GM18505 (cell line): Measurements from ENCODE around the gene SYF2.

Source experiments
- ATAC-seq: cut with Tn5 transposase; IDR thresholded peaks from one replicate; pipeline ENCODE4 v1.9.1; 2021; ENCODE audit not compliant: unreplicated experiment
- POLR2A ChIP-seq: IDR thresholded peaks from 4 replicates; pipeline ENCODE4 v1.6.1; 2011; ENCODE audit warnings: borderline replicate concordance; ENCODE audit not compliant: insufficient read depth, insufficient read length; ENCODE audit errors: extremely low read depth

Gene SYF2

DNA sequence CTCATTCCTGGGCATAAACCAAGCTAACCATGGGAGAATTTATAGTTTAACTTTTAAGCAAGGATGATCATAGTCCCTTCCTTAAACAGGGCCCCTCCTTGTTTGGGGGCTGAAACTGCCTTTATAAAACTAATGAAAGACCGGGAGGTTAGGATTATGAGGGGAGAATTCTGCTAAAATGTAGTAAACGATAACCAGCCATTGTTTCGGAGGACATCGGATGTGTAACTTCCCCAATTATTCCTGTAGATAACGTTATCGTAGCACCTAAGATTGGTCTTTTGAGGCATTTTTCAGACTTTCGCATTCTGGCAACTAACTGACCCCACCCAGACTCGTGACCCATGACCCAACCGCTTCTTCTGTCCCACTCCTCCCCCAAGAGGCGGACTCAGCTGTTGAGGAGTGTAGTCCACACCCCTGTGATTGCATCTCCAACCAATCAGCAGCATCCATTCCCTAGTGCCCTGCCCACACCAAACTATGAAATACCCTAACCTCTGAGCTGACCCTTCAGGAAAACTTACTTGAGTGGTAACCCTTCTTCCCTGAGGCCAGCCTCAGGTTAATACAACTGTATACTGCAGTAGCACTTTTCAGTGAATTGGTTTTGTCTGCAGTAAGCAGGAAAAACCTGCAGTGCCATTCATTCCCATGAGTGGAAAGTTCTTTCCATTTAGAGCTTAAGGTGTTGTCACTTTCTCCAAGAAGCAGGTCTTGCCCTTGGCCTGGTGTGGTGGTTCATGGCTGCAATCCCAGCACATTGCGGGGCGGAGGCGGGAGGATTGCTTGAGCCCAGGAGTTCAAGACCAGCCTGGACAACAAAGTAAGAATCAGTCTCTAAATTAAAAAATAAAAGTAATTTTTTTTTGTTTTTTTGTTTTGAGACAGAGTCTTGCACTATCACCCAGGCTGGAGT is 823 bp upstream of the SYF2 start:
- peak; percentile 47 for ATAC-seq

GRCh38 chr1:25223471-25223870 is 8.8 kb downstream of the SYF2 start:
- TF ChIP-seq POLR2A = no peak
- no peak for ATAC-seq

More for the DNA sequence above, 823 bp upstream of the SYF2 start:
- TF ChIP-seq POLR2A = peak; percentile 46

DNA sequence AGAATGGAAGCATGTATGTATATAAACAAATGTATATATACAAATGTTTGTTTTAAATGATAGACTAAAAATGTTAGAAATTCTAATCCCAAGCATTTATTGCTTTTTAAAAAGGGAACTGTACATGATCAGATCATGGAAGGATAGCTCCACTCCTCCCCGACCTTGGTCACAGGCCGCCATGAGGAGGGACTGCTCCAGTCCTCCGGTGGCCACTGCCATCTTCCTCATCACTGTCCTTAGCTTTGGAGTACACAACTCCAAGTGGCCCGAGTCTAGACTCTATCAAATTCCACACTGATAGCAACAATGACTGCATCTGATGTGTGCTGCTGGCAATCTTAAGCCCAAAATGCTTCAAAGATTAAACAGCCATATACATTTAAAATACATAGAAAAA is 9.7 kb downstream of the SYF2 start:
- no peak for ATAC-seq
- TF ChIP-seq POLR2A = no peak

GRCh38 chr1:25220666-25221065 is 11.6 kb downstream of the SYF2 start:
- ATAC-seq = no peak
- no peak for TF ChIP-seq POLR2A

DNA sequence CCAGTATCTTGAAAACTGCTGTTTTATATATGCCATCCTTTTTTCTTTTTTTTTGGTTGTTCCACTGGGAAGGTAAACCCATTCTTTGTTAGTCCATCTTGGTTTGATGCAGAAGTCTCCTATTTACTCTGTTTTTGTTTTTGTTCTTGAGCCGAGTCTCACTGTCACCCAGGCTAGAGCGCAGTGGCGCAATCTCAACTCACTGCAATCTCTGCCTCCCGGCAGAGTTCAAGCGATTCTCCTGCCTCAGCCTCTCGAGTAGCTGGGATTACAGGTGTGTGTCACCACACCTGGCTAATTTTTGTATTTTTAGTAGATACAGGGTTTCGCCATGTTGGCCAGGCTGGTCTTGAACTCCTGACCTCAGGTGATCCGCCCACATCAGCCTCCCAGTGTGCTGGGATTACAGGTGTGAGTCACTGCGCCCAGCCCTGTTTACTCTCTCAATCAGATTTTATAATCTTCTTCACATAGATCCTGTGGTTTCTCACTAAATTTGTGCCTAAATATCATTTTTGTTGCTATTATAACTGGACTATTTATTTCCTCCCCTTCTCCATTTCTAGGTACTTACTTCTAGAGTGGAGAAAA is 12.5 kb downstream of the SYF2 start:
- no peak for ATAC-seq
- TF ChIP-seq POLR2A = no peak

- TF ChIP-seq POLR2A = no peak
- ATAC-seq = no peak
Measured at GRCh38 chr1:25217598-25218232, 14.6 kb downstream of the SYF2 start.

- ATAC-seq = no peak
- no peak for TF ChIP-seq POLR2A
Measured at GRCh38 chr1:25217015-25217414, 15.3 kb downstream of the SYF2 start.

- no peak for ATAC-seq
- TF ChIP-seq POLR2A = no peak
Measured at GRCh38 chr1:25216123-25216522, 16.2 kb downstream of the SYF2 start.

- ATAC-seq = no peak
- TF ChIP-seq POLR2A = no peak
Measured at GRCh38 chr1:25212725-25213124, 19.6 kb downstream of the SYF2 start.

- ATAC-seq = no peak
- TF ChIP-seq POLR2A = no peak
Measured at GRCh38 chr1:25210728-25211127, 21.6 kb downstream of the SYF2 start.

DNA sequence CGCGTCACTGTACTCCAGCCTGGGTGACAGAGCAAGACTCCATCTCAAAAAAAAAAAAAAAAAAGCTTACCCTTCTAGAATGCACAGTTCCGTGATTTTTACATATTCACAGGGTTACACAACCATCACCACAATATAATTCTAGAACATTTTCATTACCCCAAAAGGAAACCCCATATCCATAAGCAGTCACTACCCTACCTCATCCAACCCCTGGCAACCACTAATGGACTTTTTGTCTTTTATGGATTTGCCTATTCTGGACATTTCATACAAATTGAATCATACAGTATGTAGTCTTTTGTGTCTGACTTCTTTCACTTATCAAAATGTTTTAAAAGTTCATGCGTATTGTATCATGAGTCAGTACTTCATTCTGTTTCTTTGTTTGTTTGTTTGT is 22.8 kb downstream of the SYF2 start:
- no peak for ATAC-seq

GRCh38 chr1:25208561-25209222 is 23.6 kb downstream of the SYF2 start:
- no peak for ATAC-seq
- no peak for TF ChIP-seq POLR2A

More for the DNA sequence above, 22.8 kb downstream of the SYF2 start:
- TF ChIP-seq POLR2A = no peak

DNA sequence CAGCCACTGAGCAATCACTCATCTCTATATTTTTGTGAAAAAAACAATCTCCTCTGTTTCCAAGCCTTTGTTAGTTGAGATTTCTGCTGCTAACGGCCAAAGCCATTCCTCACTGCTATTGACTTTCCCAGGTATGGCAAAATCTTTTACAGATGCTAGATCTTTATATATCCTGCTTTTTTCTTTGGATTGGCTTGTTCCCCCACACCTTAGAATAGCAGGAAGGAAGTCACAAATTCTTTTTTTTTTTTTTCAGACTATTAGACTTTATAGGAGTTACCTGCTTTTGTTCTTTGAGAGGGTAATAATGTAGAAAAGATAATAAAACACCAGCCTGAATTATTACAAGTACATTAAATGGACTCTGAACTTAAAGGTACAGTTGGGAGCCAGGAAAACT is 24.2 kb downstream of the SYF2 start:
- no peak for ATAC-seq
- no peak for TF ChIP-seq POLR2A
